Smooth muscle cell (in vitro differentiated cells): ENCODE data around the gene FXYD7. TPM values are rescaled to one million over a fixed set of nuclear protein-coding genes. Genes with fewer than 3 reads are reported as not detected.

Source experiments
- DNase-seq: peaks from one replicate; lab custom pipeline; 2025; ENCODE audit not compliant: unreplicated experiment; lab: John Stamatoyannopoulos, UW
- H2AFZ ChIP-seq: fragments of 200-600 bp; sonication (generic); 2 replicates; pipeline ENCODE4 v1.6.0; 2016; ENCODE audit warnings: antibody characterized with exemption, low read depth, mild to moderate bottlenecking
- H3F3A ChIP-seq: fragments of 200-600 bp; sonication (generic); 2 replicates; pipeline ENCODE4 v1.6.0; 2017; ENCODE audit warnings: antibody characterized with exemption, low read depth
- H3K27ac ChIP-seq: fragments of 200-600 bp; sonication (generic); 2 replicates; pipeline ENCODE4 v1.5.1; 2016; ENCODE audit warnings: low read depth, mild to moderate bottlenecking
- H3K27me3 ChIP-seq: fragments of 200-600 bp; sonication (generic); 2 replicates; pipeline ENCODE4 v1.6.1; 2016; ENCODE audit warnings: low read depth, mild to moderate bottlenecking
- H3K36me3 ChIP-seq: fragments of 200-600 bp; sonication (generic); 2 replicates; pipeline ENCODE4 v1.5.1; 2016; ENCODE audit warnings: low read depth
- H3K4me1 ChIP-seq: fragments of 200-600 bp; sonication (generic); 2 replicates; pipeline ENCODE4 v1.5.1; 2016; ENCODE audit warnings: low read depth
- H3K4me2 ChIP-seq: fragments of 200-600 bp; sonication (generic); 2 replicates; pipeline ENCODE4 v1.6.0; 2016; ENCODE audit warnings: mild to moderate bottlenecking
- H3K4me3 ChIP-seq: fragments of 200-600 bp; sonication (generic); 2 replicates; pipeline ENCODE4 v1.5.1; 2016; ENCODE audit warnings: mild to moderate bottlenecking
- H3K79me2 ChIP-seq: fragments of 200-600 bp; sonication (generic); 2 replicates; pipeline ENCODE4 v1.6.0; 2016; ENCODE audit warnings: low read depth, mild to moderate bottlenecking
- H3K9ac ChIP-seq: fragments of 200-600 bp; sonication (generic); 2 replicates; pipeline ENCODE4 v1.6.0; 2016; ENCODE audit warnings: low read depth
- H3K9me3 ChIP-seq: fragments of 200-600 bp; sonication (generic); replicated peaks from 2 replicates; pipeline ENCODE4 v1.5.1; 2016; ENCODE audit warnings: low read depth
- H4K20me1 ChIP-seq: fragments of 200-600 bp; sonication (generic); 2 replicates; pipeline ENCODE4 v1.6.0; 2016; ENCODE audit warnings: low read depth
- CTCF ChIP-seq: fragments of 200-600 bp; sonication (generic); IDR thresholded peaks from 2 replicates; pipeline ENCODE4 v1.5.1; 2017; ENCODE audit warnings: borderline replicate concordance, mild to moderate bottlenecking, antibody characterized with exemption; ENCODE audit not compliant: insufficient read depth, poor library complexity, severe bottlenecking
- WGBS: methylation state at CpG from one replicate; pipeline ENCODE4 v1.1.7; 2016; ENCODE audit warnings: low lambda C conversion rate; 5-methylcytosine and 5-hydroxymethylcytosine counted together
- polyA plus RNA-seq: library from polyadenylated mRNA; unstranded; fragments of >200 nt; fragmentation: Nextera tagmentation; extraction: Ambion mirVana; gene quantifications from 2 replicates; pipeline ENCODE4 v1.2.1, GENCODE V29; 2016
- total RNA-seq: library from RNA; depleted of rRNA; stranded (reverse); fragments of >200 nt; gene quantifications from 2 replicates; pipeline ENCODE4 v1.2.3, GENCODE V29; 2014

The FXYD7 gene
- total and polyA plus RNA-seq, 2 experiments from 2014 or later, result not detected

GRCh38 chr19:35181387-35181786 is 38.3 kb downstream of the FXYD7 start:
- Histone ChIP-seq H3K27me3 (no peaks in the 10 kb centered on the region), H3K9ac (no peak overlapping the region), H3K4me1 (no peaks in the 10 kb centered on the region), H3K4me2 (no peak overlapping the region), H3K9me3 (no peaks in the 10 kb centered on the region), H3K4me3 (no peak overlapping the region), H3K36me3 (no peaks in the 10 kb centered on the region), H4K20me1 (no peaks in the 10 kb centered on the region), H3K79me2 (no peaks in the 10 kb centered on the region), H3F3A (no peaks in the 10 kb centered on the region), H2AFZ (no peak overlapping the region), H3K27ac (no peak overlapping the region)
- 86% methylated on average over 1 of the region's 1 CpG for WGBS
- TF ChIP-seq CTCF, result no peak
- DNase-seq, result no peak

GRCh38 chr19:35184267-35184666 is 41.2 kb downstream of the FXYD7 start:
- Histone ChIP-seq H3K4me1 (no peaks in the 10 kb centered on the region), H3K9ac (no peak overlapping the region), H3K9me3 (no peaks in the 10 kb centered on the region), H3K79me2 (no peaks in the 10 kb centered on the region), H3F3A (no peaks in the 10 kb centered on the region), H4K20me1 (no peaks in the 10 kb centered on the region), H3K36me3 (no peaks in the 10 kb centered on the region), H3K4me2 (no peak overlapping the region), H3K27ac (no peak overlapping the region), H3K27me3 (no peaks in the 10 kb centered on the region), H3K4me3 (no peak overlapping the region), H2AFZ (no peak overlapping the region)
- DNase-seq, result no peak
- no peak for TF ChIP-seq CTCF
- 67% methylated on average over 1 of the region's 1 CpG for WGBS

GRCh38 chr19:35184884-35185283 is 41.8 kb downstream of the FXYD7 start:
- Histone ChIP-seq H3K9me3 (no peaks in the 10 kb centered on the region), H3K4me1 (no peaks in the 10 kb centered on the region), H3K27ac (no peak overlapping the region), H4K20me1 (no peaks in the 10 kb centered on the region), H3K79me2 (no peaks in the 10 kb centered on the region), H3K27me3 (no peaks in the 10 kb centered on the region), H3F3A (no peaks in the 10 kb centered on the region), H3K36me3 (no peaks in the 10 kb centered on the region), H3K9ac (no peak overlapping the region), H2AFZ (no peak overlapping the region), H3K4me2 (no peak overlapping the region), H3K4me3 (no peak overlapping the region)
- no peak for TF ChIP-seq CTCF
- WGBS, result 83% methylated on average over 2 of the region's 2 CpGs
- DNase-seq, result no peak
